H1 (cell line): Measurements from ENCODE around the gene PCDH9.

Source experiments
- CTCF ChIP-seq, 3 experiments: IDR thresholded peaks; 1 replicate in 2 of 3; 2 replicates in 1 of 3; pipeline versions ENCODE4 v1.5.1 to v1.6.1; 2011; ENCODE audit warnings: low read length in 3 of 3, mild to moderate bottlenecking in 3 of 3, inconsistent platforms in 2 of 3, low read depth in 1 of 3, moderate library complexity in 1 of 3; ENCODE audit not compliant: insufficient read depth in 1 of 3; ENCODE audit errors: control extremely low read depth in 1 of 3
- TCF12 ChIP-seq: IDR thresholded peaks from 2 replicates; pipeline ENCODE4 v1.6.1; 2011; ENCODE audit warnings: low read depth, mild to moderate bottlenecking, low read length

GRCh38 chr13:66829803-66830202 is 400.3 kb downstream of the PCDH9 start:
- no peak for TF ChIP-seq TCF12
- TF ChIP-seq CTCF (IDR thresholded peaks at IDR 0.05; ENCODE audit: control extremely low read depth in 1 of 3, insufficient read depth in 1 of 3, low read depth in 1 of 3, low read length in 3 of 3): no peak
